GM19239 (cell line): ENCODE results near the gene CARD8.
"Not testable (repeated sequence)": the region's sequence is repeated elsewhere in the genome, so short reads cannot be mapped to it uniquely, and the experiment has no call there.

Experiments
- DNase-seq: peaks from one replicate; pipeline ENCODE4 v3.0.0; 2011; ENCODE audit warnings: low spot score; ENCODE audit not compliant: insufficient read length
- FAIRE-seq: peaks from 2 replicates; lab custom pipeline; 2011; peaks lifted over from hg19 to GRCh38; lab: Jason Lieb, UNC

The CARD8 gene, protein sequence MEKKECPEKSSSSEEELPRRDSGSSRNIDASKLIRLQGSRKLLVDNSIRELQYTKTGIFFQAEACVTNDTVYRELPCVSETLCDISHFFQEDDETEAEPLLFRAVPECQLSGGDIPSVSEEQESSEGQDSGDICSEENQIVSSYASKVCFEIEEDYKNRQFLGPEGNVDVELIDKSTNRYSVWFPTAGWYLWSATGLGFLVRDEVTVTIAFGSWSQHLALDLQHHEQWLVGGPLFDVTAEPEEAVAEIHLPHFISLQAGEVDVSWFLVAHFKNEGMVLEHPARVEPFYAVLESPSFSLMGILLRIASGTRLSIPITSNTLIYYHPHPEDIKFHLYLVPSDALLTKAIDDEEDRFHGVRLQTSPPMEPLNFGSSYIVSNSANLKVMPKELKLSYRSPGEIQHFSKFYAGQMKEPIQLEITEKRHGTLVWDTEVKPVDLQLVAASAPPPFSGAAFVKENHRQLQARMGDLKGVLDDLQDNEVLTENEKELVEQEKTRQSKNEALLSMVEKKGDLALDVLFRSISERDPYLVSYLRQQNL

DNA sequence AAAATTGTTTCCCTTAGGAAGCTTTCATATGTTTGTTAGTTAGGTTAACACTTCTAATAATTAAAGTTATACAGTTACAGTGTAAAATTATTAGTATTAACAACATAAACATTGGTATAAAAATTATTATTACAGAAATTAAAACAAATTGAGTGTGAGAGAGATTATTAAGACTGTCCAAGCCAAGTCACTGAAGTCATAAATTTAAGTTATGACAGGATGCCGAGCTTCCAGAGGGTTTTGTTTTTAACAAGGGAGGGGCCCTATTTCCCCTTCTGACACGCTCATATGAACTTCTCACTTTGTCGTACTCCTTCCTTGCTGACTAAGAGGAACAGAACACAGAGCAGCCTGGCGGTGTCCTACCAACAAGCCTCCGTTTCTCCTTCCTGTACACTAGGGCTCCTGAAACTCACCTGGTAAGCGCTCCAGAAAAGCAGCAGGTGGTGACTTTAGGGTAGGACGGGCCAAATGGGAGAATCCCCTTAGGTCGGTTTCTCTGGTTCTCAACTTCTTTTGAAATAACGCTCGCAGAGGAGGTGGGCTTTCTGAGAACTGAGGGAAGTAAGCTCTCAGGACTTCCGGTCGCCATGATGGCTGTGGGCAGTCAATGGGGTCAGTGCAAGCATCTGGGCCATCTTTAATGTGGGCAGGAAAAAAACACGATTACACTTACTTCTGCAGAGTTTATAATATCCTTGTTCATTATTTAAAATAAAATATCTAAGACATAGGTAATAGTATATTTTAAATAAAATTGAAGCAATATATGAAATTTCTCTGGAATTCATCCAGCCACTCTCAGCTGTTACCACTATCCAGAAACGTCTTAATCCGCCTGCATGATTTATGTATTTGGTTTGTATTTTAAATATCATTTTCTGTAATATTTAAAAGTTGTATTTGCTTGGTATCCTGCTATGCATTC, at the start of gene CARD8:
Gene CARD8 (minus strand): TSS at position 537 of the 928 bp plus-strand sequence. CDS start 14,892 bp downstream, outside the sequence.
- DNase-seq (no peak), FAIRE-seq (peak; percentile 93)

DNA sequence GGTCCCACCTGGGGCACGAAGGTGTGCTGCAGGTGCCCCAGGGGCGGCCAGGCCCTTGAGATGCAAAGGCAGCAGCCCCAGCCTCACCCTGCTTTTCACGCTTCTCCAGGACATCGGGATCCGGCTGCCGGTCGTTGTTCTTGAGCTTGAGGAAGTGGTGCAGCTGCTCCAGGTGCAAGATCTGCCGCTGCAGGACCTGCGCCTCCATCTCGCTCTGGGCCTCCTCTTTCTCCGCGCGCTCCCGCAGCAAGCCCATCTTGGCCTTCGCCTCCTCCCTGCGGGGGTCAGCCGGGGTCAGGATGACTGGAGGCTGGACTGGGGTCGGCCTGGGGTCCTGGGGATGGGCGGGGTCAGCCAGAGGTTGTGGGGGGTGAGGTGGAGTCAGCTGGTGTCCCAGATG, 48.2 kb upstream of the CARD8 start:
- DNase-seq (no peak), FAIRE-seq (no peak)

DNA sequence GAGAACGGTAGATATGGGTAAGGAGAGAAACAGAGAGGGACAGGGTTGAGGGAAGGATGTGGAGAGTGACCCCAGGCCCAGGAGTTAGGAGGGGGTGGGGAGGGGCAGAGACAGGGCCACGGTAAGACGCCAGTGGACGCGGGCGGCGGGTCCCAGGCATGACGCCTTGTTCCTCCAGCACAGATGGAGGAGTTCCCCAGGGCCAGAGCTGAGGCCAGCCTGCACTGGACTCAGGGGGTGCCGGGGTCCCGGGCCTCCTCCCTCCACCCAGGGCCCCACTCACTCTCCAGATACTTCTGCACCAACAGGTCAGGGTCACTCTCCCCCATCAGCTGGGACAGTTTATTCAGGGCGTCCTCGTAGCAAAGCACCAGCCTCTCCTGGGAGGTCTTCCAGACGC, 47.7 kb upstream of the CARD8 start:
- DNase-seq = no peak
- FAIRE-seq = no peak

DNA sequence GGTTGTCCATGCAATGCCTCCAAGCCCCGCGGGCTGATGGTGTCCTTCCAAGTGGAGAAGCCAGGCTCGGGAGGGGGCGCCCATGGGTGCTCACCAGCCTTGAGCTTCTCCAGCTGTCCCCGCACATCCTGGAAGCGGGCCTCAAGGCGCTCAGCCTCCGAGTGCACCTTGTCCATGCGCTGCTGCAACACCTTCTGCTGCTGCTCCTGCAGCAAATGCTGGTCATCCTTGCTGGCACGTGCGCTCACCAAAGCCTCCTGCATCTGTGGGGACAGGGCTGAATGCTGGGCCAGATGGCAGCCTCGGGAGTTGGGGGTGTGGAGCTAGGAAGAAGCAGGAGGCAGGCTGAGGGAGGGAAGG, 46.9 kb upstream of the CARD8 start:
- DNase-seq (no peak), FAIRE-seq (no peak)

DNA sequence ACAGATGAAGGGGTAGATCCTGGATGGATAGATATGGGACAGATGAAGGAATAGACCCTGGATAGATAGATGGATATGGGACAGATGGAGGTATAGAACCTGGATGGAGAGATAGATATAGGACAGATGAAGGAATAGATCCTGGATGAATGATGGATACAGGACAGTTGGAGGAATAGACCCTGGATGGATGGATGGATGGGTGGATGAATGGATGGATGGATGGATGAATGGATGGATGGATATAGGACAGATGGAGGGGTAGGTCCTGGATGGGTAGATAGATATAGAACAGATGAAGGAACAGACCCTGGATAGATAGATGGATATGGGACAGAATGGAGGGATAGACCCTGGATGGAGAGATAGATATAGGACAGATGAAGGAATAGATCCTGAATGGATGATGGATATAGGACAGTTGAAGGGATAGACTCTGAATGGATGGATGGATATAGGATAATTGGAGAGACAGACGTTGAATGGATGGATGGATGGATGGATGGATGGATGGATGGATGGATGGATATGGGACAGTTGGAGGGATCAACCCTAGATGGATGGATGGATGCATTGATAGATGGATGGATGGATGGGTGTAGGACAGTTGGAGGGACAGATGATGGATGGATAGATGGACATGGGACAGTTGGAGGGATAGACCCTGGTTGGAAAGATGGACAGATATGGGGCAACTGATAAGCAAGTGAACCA, 46.3 kb upstream of the CARD8 start:
- no peak for DNase-seq
- no peak for FAIRE-seq

DNA sequence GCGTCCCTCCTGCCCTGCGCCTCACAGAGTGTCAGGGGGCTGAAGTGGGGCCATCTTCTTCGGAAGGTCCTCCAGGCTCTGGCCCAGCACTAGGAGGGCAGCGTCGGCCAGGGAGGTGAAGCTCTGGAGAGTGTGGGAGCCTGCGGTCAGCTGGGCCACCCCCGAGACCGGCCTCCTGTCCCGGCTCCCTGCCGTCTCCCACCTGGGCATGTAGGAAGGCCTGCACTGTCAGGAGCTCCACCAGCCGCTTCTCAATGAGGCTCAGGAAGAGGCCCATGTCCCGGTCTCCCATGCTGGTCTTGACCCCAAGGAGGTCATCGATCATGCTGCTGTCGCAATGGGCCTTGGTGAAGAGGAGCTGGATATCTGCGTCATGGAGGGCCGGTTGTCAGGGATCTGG, 42.3 kb upstream of the CARD8 start:
- DNase-seq (no peak), FAIRE-seq (no peak)

DNA sequence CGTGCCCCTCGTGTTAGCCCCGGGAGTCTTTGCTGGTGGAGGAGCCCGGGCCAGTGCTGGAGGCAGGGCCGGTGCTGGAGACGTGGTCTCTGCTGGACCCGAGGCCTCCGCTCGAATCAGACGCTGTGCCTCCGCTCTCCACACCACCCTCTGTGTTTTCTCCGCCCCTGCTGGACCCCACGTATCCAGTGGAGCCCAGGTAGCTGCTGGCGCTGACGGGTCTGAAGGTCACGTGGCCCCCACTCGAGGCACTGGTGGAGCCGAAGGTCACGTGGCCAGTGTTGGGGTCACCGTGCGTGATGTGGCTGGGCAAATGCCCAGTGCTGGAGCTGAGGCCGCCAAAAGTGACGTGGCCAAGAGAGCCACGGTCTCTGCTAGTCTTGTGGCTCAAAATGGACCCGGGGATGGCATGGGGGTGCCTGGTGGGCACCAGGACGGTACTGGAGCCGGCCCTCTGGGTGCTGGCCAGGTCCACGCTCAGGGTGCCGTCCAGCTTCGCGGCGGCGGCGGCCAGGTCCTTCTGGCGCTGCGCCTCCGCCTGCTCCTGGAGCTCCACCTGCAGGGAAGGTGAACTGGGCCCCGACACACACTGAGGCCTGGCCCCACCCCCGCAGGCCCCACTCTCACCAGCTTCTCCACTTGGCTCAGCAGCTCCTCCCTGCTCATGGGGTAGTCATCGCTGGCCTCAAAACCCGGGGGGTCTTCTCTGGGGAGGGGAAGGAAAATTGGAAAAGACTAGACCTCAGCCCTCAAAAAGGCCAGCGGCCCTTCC, 41.4 kb upstream of the CARD8 start:
- DNase-seq (no peak), FAIRE-seq (no peak)

DNA sequence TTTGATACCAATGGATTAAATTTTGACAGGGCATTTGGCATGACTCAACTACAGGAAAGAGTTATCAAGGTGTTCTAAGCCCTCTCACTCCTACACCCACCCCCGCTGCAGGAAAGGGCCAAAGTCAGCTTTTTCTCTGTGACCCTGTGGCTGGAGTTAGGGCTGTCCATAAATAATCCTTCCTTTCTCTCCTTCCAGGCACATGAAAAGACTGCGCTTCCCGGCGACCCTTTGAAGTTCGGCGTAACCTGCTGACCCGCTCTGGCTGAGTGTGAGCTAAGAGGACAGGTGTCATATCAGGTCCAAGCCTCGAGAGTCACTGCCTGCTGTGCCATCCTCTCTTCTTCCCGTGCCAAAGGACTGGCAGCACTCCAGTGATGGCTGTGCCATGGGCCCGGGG, 39.7 kb upstream of the CARD8 start:
- FAIRE-seq (no peak), DNase-seq (no peak)

DNA sequence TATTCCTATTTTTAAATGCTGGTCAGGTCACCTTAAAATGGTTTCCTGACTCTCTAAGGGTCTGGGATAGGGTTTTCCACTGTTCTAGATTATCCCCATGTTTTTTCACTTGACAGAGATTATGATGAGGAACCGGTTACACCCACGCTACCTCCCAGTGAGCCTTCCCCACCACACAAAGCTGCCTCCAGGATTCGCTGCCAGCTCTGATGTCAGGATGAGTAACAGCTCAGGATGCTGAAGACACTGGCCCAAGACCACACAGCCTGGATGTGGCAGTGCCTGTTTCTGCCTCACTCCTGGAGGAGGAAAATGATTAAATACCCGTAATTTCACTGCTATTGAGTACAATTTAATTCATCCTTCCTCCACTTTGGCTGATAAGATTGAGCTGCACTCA, 37.1 kb upstream of the CARD8 start:
- no peak for FAIRE-seq
- no peak for DNase-seq

DNA sequence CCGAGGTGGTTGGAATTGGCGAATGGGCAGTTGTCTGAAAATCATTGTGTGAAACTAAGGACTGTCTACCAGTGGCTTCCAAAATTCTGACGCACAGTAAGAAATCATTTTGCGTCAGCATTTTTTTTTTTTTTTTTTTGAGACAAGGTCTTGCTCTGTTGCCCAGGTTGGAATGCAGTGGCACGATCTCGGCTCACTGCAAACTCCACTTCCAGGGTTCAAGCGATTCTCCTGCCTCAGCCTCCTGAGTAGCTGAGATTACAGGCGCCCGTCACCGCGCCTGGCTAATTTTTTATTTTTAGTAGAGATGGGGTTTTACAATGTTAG, 35.7 kb upstream of the CARD8 start:
- not testable (repeated sequence) for FAIRE-seq, DNase-seq

DNA sequence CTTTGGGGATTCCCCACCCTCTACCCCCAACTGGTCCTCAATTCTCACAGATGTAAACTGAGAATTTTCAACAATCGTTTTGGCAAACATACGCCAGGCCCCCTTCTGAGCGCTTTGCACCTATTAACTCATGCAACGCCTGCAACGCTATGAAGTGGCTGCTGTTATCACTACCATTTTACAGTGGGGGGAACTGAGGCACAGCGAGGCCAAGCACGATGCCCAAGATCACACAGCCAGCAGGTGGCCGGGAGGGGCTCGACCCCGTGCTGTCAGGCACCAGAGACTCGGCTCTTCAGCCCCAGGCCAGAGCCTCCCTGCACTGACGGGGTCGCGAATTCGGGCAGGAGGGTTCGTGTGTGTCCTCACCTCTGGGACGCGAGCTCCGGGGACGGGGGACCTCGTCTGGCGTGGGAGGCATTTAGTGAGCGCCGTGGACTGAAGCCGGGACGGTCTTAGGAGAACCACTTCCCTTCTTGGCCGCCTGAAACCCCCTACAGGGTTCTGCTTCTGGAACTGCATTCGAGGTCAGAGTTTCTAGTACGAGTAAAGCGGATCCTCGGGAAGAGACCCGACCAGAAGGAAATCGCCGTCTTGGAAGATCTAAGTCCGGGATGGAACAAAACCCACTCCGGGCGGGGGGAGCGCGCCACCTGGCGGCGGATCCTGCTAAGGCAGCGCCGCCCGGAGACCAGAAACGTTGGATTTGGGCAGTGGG, 35.2 kb upstream of the CARD8 start:
- peak; percentile 46 for DNase-seq

DNA sequence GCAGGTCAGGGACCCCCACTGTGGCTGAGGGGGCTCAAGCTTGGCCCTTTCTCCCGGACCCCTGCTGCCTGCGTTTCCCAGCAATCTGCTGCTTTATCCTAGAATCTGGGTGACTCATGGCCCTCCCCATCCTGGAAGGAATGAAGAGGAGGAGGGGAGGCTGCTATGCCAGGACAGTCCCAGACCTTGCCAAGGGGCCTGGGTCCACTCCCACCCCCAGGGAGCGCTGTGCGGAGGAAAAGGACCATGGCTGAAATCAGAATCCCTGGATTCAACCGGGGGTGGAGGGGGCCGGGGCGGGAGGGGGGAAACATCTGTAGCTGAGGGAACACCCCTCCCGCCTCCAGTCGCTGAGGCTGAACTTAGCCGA, 34.7 kb upstream of the CARD8 start:
- no peak for FAIRE-seq
- no peak for DNase-seq

More for the DNA sequence above, 35.2 kb upstream of the CARD8 start:
- FAIRE-seq = peak; percentile 69

DNA sequence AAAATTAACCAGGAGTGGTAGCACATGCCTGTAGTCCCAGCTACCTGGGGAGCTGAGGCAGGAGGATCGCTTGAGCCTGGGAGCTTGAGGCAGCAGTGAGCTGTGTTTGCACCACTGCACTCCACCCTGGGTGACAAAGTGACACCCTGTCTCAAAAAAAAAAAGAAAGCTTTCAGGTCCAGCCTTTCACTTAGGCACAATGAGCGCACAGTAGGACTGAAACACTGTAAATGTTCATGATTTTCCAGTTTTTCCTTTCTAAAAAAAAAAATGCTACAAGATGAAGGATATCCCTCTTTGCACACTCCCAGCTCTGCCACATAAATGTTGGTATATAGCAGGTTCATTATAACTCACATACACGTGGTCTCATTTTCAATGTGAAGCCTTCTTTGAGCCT, 32.0 kb upstream of the CARD8 start:
- DNase-seq (no peak), FAIRE-seq (no peak)

DNA sequence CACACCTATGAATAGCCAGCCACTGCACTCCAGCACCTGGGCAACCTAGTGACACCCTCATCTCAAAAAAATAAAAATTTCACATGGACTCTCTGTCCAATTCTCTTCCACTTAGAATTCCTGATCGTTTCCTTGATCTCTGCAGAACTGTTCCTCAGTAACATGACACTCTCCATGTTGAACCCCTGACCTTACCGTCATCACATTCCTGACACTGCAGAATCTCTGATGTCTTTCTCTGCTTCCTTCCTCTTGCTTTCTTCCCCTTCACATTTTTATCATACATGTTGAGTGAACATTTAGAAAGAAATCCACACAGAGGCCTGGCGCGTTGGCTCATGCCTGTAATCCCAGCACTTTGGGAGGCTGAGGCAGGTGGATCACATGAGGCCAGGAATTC, 29.2 kb upstream of the CARD8 start:
- FAIRE-seq = no peak

DNA sequence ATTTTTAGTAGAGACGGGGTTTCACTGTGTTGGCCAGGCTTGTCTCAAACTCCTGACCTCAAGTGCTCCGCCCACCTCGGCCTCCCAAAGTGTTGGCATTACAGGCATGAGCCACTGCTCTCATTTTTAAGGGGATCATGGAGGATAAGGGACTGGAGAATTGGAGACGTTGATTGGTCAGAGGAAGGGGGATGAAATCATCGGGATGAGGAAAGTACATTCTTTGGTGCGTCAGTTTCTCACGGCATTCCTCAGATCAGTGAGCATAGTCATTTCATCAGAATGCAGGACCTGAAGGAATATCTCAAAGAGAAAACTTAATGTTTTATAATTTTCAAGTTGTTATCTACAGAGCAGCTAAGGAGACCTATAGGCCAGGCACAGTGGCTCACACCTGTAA, 28.2 kb upstream of the CARD8 start:
- DNase-seq (no peak), FAIRE-seq (no peak)

More for the DNA sequence above, 29.2 kb upstream of the CARD8 start:
- DNase-seq = no peak

DNA sequence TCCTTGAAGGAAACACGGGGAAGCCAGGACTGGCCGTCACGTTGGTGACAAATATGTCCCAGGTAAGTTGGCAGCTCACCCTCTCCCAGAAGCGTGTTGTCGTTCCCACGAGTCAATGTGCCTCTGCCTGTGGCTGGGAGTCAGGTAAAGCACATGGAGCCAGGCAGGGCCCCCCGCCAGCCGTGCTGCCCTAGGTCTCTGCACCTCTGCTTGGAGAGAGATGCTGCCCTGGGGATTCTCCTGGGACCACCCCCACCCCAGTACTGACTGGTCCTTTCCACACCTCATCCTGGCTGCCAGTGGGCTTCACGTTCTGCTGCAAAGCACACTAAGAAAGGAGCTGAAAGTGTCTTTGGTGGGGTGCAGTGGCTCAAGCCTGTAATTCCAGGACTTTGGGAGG, 24.0 kb upstream of the CARD8 start:
- FAIRE-seq (no peak), DNase-seq (no peak)

DNA sequence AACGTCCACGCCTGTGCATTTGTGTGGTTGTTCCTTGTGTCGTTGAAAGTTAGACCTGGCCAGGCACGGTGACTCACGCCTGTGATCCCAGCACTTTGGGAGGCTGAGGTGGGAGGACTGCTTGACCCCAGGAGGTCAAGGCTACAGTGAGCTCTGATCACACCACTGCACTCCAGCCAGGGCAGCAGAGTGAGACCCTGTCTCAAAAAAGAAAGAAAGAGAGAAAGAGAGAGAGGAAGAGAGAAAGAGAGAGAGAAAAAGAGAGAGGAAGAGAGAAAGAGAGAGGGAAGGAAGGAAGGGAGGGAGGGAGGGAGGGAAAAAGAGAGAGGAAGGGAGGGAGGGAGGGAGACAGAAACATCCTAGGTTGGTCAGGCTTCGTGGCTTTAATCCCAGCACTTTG, 19.2 kb upstream of the CARD8 start:
- DNase-seq (no peak), FAIRE-seq (no peak)

DNA sequence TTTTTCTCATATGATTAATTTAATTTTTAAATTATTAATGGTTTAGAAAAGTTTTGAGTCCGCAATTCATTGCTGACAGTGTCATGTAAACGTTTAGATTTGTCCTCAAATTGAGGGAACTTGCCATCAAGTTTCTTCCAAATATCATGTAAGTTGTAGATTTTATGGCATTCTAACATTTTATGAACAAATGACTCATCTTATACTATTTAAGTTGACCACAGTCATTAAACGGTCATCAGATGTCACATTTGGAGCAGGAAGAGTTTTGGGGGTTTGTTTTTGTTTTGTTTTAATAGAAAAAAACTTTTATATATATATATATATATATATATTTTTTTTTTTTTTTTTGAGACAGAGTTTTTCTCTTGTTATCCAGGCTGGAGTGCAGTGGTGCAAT, 18.5 kb upstream of the CARD8 start:
- DNase-seq = no peak
- no peak for FAIRE-seq

DNA sequence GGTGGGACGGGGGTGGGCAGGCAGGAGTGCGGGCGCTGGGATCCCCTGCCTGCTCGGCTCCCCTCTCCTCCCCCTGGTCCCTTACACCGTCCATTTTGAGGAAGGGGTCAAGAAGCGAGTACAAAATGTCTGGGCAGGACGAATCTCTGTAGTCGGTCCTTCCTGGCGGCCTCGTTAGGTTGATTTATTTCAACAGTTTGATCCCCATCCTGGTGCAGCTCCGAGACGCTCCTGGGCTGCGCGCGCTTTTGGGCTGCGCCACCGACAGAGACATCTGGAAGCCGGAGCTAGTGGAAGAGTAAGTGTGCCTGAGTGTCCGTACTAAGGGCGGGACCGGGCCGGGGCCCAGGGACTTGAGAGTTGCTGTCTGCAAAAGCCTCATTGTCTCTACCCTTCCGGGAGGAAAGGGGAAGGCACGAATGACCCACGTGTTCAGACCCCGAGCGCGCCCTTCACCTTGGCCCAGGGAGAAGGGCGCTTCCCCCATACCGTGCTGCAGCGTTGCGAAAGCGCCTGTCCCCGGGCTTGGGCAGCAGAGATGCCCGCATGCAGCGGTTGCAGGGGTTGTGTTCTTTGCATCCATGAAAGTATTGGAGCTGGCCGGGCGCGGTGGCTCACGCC, 15.9 kb upstream of the CARD8 start:
- DNase-seq = peak; percentile 48
- peak; percentile 76 for FAIRE-seq
